DND-41 (cell line): Measurements from ENCODE around the gene VSNL1.

Experiments
- ATAC-seq: fragments of 200-7000 bp; cut with Tn5 transposase; 3 replicates; pipeline ENCODE4 v1.9.1; 2021; ENCODE audit warnings: low read depth; ENCODE audit not compliant: insufficient read depth
- DNase-seq: peaks from one replicate; pipeline ENCODE4 v3.0.0-alpha.2; 2020
- H2AFZ ChIP-seq: 2 replicates; pipeline ENCODE4 v1.6.0; 2012; ENCODE audit warnings: low read depth, low read length
- H3K27ac ChIP-seq: 2 replicates; pipeline ENCODE4 v1.5.1; 2012; ENCODE audit warnings: low read length, inconsistent platforms
- H3K27me3 ChIP-seq: fragments of 200-600 bp; sonication (generic); 2 replicates; pipeline ENCODE4 v1.6.0; 2012; ENCODE audit warnings: low read length, mild to moderate bottlenecking, inconsistent platforms; ENCODE audit not compliant: insufficient read depth, poor library complexity
- H3K36me3 ChIP-seq: 2 replicates; pipeline ENCODE4 v1.5.1; 2012; ENCODE audit warnings: low read length, inconsistent platforms; ENCODE audit not compliant: insufficient read depth
- H3K4me1 ChIP-seq: 2 replicates; pipeline ENCODE4 v1.5.1; 2012; ENCODE audit warnings: mild to moderate bottlenecking, low read length; ENCODE audit not compliant: insufficient read depth
- H3K4me2 ChIP-seq: 2 replicates; pipeline ENCODE4 v1.6.0; 2012; ENCODE audit warnings: mild to moderate bottlenecking, moderate library complexity, low read length, inconsistent platforms; ENCODE audit not compliant: insufficient read depth
- H3K4me3 ChIP-seq, 2 experiments: fragments of 200-600 bp in 1 of 2; shearing (Covaris generic) in 1 of 2; 2 replicates each; pipeline ENCODE4 v1.5.1; 2012 to 2016; ENCODE audit warnings: inconsistent platforms in 2 of 2, low read length in 2 of 2, mild to moderate bottlenecking in 2 of 2, low read depth in 1 of 2, moderate library complexity in 1 of 2
- H3K79me2 ChIP-seq: 2 replicates; pipeline ENCODE4 v1.6.0; 2012; ENCODE audit warnings: low read length, inconsistent platforms; ENCODE audit not compliant: insufficient read depth
- H3K9ac ChIP-seq: 2 replicates; pipeline ENCODE4 v1.6.0; 2012; ENCODE audit warnings: low read depth, mild to moderate bottlenecking, inconsistent platforms, low read length, moderate library complexity
- H3K9me3 ChIP-seq: 2 replicates; pipeline ENCODE4 v1.5.1; 2012; ENCODE audit warnings: low read length, moderate library complexity, mild to moderate bottlenecking, inconsistent platforms; ENCODE audit not compliant: insufficient read depth, severe bottlenecking
- H4K20me1 ChIP-seq: 2 replicates; pipeline ENCODE4 v1.6.0; 2012; ENCODE audit warnings: low read length; ENCODE audit not compliant: insufficient read depth
- CTCF ChIP-seq: IDR thresholded peaks from 2 replicates; pipeline ENCODE4 v1.5.1; 2012; ENCODE audit warnings: borderline replicate concordance, low read length, moderate library complexity, mild to moderate bottlenecking; ENCODE audit not compliant: poor library complexity, severe bottlenecking; ENCODE audit errors: extremely low read depth
- EZH2 ChIP-seq: IDR thresholded peaks from 3 replicates; pipeline ENCODE4 v1.6.1; 2012; ENCODE audit warnings: borderline replicate concordance, low read depth, mild to moderate bottlenecking, moderate library complexity, low read length, inconsistent platforms; ENCODE audit not compliant: severe bottlenecking

VSNL1 gene

GRCh38 chr2:17682098-17682857 is 141.8 kb downstream of the VSNL1 start:
- no peak for DNase-seq

GRCh38 chr2:17683981-17684380 is 143.5 kb downstream of the VSNL1 start:
- TF ChIP-seq EZH2 (no peak), CTCF (no peak)
- no peak overlapping the region for H2AFZ ChIP-seq
- H3K4me3 ChIP-seq = no peak overlapping the region
- no peaks in the 10 kb centered on the region for H3K79me2 ChIP-seq
- H3K27me3 ChIP-seq = no peaks in the 10 kb centered on the region
- no peak for ATAC-seq
- H4K20me1 ChIP-seq = no peaks in the 10 kb centered on the region
- no peak overlapping the region for H3K4me2 ChIP-seq
- H3K27ac ChIP-seq = no peak overlapping the region
- no peak overlapping the region for H3K9ac ChIP-seq
- H3K4me1 ChIP-seq = no peaks in the 10 kb centered on the region
- no peaks in the 10 kb centered on the region for H3K9me3 ChIP-seq
- DNase-seq = no peak
- peaks cover 80% of the 10 kb centered on the region for H3K36me3 ChIP-seq

More at GRCh38 chr2:17682098-17682857, 141.8 kb downstream of the VSNL1 start:
- H3K9me3 ChIP-seq = no peaks in the 10 kb centered on the region
- TF ChIP-seq EZH2 = no peak
- no peak for TF ChIP-seq CTCF
- H3K27me3 ChIP-seq = no peaks in the 10 kb centered on the region
- H3K4me1 ChIP-seq = no peaks in the 10 kb centered on the region
- no peaks in the 10 kb centered on the region for H3K79me2 ChIP-seq
- no peaks in the 10 kb centered on the region for H4K20me1 ChIP-seq
- no peak for ATAC-seq
- peaks cover 75% of the 10 kb centered on the region for H3K36me3 ChIP-seq
- H3K9ac ChIP-seq = no peak overlapping the region
- H2AFZ ChIP-seq = no peak overlapping the region
- no peak overlapping the region for H3K27ac ChIP-seq
- H3K4me2 ChIP-seq = no peak overlapping the region
- no peak overlapping the region for H3K4me3 ChIP-seq

- no peak for ATAC-seq
- Histone ChIP-seq H3K9me3 (no peaks in the 10 kb centered on the region), H3K4me3 (no peak overlapping the region), H4K20me1 (no peaks in the 10 kb centered on the region), H3K27ac (no peak overlapping the region), H3K27me3 (no peaks in the 10 kb centered on the region), H3K9ac (no peak overlapping the region), H3K4me1 (no peaks in the 10 kb centered on the region), H3K36me3 (peaks cover 59% of the 10 kb centered on the region), H2AFZ (no peak overlapping the region), H3K4me2 (no peak overlapping the region), H3K79me2 (no peaks in the 10 kb centered on the region)
- no peak for DNase-seq
- TF ChIP-seq CTCF (no peak), EZH2 (no peak)
These were observed 148.1 kb downstream of the VSNL1 start for GRCh38 chr2:17688600-17688999.

GRCh38 chr2:17689010-17689409 is 148.5 kb downstream of the VSNL1 start:
- DNase-seq (no peak), ATAC-seq (no peak)
- H3K27me3 ChIP-seq = no peaks in the 10 kb centered on the region
- no peak overlapping the region for H3K27ac ChIP-seq
- H3K36me3 ChIP-seq = peaks cover 59% of the 10 kb centered on the region
- no peak overlapping the region for H3K9ac ChIP-seq
- no peak overlapping the region for H3K4me3 ChIP-seq
- no peaks in the 10 kb centered on the region for H3K79me2 ChIP-seq
- no peaks in the 10 kb centered on the region for H3K9me3 ChIP-seq
- H3K4me2 ChIP-seq = no peak overlapping the region
- no peak for TF ChIP-seq CTCF
- no peaks in the 10 kb centered on the region for H4K20me1 ChIP-seq
- no peaks in the 10 kb centered on the region for H3K4me1 ChIP-seq
- H2AFZ ChIP-seq = no peak overlapping the region
